GM12891 (cell line): Measurements from ENCODE around the gene TRIM69.

Source experiments
- POLR2A ChIP-seq: IDR thresholded peaks from 2 replicates; pipeline ENCODE4 v1.6.1; 2011; ENCODE audit warnings: low read depth, low read length, control low read depth
- POLR2AphosphoS5 ChIP-seq: IDR thresholded peaks from 2 replicates; pipeline ENCODE4 v1.6.1; 2011; ENCODE audit warnings: low read depth, low read length, control low read depth

DNA sequence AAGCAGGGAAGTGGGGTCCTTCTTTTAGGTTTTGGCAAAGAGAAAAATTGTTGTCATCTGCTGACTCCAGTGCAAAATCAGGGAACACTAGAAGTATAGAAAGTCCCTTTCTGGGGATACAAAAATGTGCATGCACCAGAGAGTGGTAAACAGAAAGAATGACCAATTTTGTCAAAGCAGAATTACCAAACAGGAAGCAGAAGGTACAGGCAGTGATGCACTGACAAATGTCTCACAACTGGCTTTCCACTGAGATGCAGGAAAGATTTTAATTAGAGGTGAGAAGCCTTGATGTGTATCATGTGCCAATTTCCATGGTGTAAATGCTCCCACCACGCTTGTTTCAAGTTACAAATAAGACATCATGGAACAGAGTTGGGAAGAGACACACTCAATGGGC, 66.0 kb downstream of the TRIM69 start:
- TF ChIP-seq POLR2A (no peak), POLR2AphosphoS5 (no peak)
